Thyroid gland (tissue), 4 donors: ENCODE results near the gene COL20A1. TPM values are rescaled to one million over a fixed set of nuclear protein-coding genes. Genes with fewer than 3 reads are reported as not detected.
A peak's percentile ranks its signal among the peaks of the same experiment; 100 is the strongest.

Experiments used
- DNase-seq, 2 donors: peaks; one replicate each; pipeline ENCODE4 v3.0.0-alpha.2; 2019
- H3K27ac ChIP-seq, 3 donors: fragments of 200-600 bp; sonication (generic); 1 replicate in 2 of 3; 2 replicates in 1 of 3; pipeline ENCODE4 v1.5.1; 2016 to 2019; ENCODE audit warnings: mild to moderate bottlenecking in 1 of 3, moderate library complexity in 1 of 3
- H3K27me3 ChIP-seq: fragments of 200-600 bp; sonication (generic); one replicate; pipeline ENCODE4 v1.5.1; 2019
- H3K36me3 ChIP-seq, 2 donors: fragments of 200-600 bp; sonication (generic); one replicate each; pipeline ENCODE4 v1.5.1; 2016 to 2019
- H3K4me1 ChIP-seq, 2 donors: fragments of 200-600 bp; sonication (generic); one replicate each; pipeline ENCODE4 v1.5.1; 2017 to 2019
- H3K4me3 ChIP-seq, 3 donors: fragments of 200-600 bp; sonication (generic); replicated peaks in 1 of 3; 1 replicate in 2 of 3; 2 replicates in 1 of 3; pipeline ENCODE4 v1.5.1; 2016; ENCODE audit warnings: mild to moderate bottlenecking in 1 of 3
- H3K9me3 ChIP-seq: fragments of 200-600 bp; sonication (generic); one replicate; pipeline ENCODE4 v1.5.1; 2017
- CTCF ChIP-seq, 6 experiments: fragments of 200-600 bp in 3 of 6; fragments of 450-650 bp in 3 of 6; sonication (generic) in 3 of 6; IDR thresholded peaks; one replicate each; pipeline ENCODE4 v1.5.1; 2016 to 2019; ENCODE audit warnings: antibody characterized with exemption in 6 of 6, mild to moderate bottlenecking in 2 of 6, inconsistent platforms in 1 of 6, moderate library complexity in 1 of 6
- POLR2A ChIP-seq, 2 donors: fragments of 450-650 bp; IDR thresholded peaks; one replicate each; pipeline ENCODE4 v1.6.1; 2017; ENCODE audit warnings: antibody characterized with exemption in 2 of 2, mild to moderate bottlenecking in 2 of 2, moderate library complexity in 1 of 2
- WGBS, 2 donors: methylation state at CpG; one replicate each; pipeline ENCODE4 v1.1.5; 2017; 5-methylcytosine and 5-hydroxymethylcytosine counted together
- intact Hi-C: fragments of 100-400 bp; cut with DNase I; formaldehyde crosslinking; loops from one replicate; pipeline ENCODE4 v1.15.1; 2023
- total RNA-seq, 4 donors: library from RNA; depleted of rRNA; stranded (reverse); fragments of >200 nt; gene quantifications; one replicate each; pipeline ENCODE4 v1.2.3, GENCODE V29; 2016

The COL20A1 gene
- under 1 TPM in 1 of 4 donors, not detected in 3; 0.13 TPM for total RNA-seq

GRCh38 chr20:63292904-63293303 is at the start of gene COL20A1:
TSS of gene COL20A1 (plus strand) at chr20:63293186. CDS start at chr20:63295108, 1,922 bp downstream.
- intact Hi-C loops = no loop called here
- H3K27me3 ChIP-seq = no peaks in the 10 kb centered on the region

GRCh38 chr20:63243604-63244247 is 49.3 kb upstream of the COL20A1 start:
- H3K4me3 ChIP-seq = no peak overlapping the region
- no peak overlapping the region for H3K27ac ChIP-seq
- intact Hi-C loops = no loop called here
- peaks cover 50 to 58% of the 10 kb centered on the region in 2 donors for H3K4me1 ChIP-seq
- WGBS, 2 donors = 90 to 95% methylated on average over 17 to 20 of the region's 25 CpGs
- TF ChIP-seq POLR2A (IDR thresholded peaks at IDR 0.05) (no peak), CTCF (IDR thresholded peaks at IDR 0.05) (no peak)
- no peaks in the 10 kb centered on the region for H3K9me3 ChIP-seq
- H3K36me3 ChIP-seq = no peaks in the 10 kb centered on the region
- no peaks in the 10 kb centered on the region for H3K27me3 ChIP-seq
- no peak for DNase-seq

More at GRCh38 chr20:63292904-63293303, at the start of gene COL20A1:
- no peak within 1 kb of the TSS for H3K4me3 ChIP-seq
- TF ChIP-seq POLR2A (IDR thresholded peaks at IDR 0.05) (no peak), CTCF (IDR thresholded peaks at IDR 0.05) (no peak)
- no peaks in the 10 kb centered on the region for H3K4me1 ChIP-seq
- 26 to 54% methylated on average over 6 to 7 of the region's 7 CpGs for WGBS, 2 donors
- no peaks in the 10 kb centered on the region for H3K9me3 ChIP-seq
- H3K27ac ChIP-seq = no peak within 1 kb of the TSS
- DNase-seq = no peak
- H3K36me3 ChIP-seq = peaks cover under 1 to 11% of the 10 kb centered on the region in 2 donors

- intact Hi-C loops = no loop called here
- TF ChIP-seq POLR2A (IDR thresholded peaks at IDR 0.05) = no peak
- TF ChIP-seq CTCF (IDR thresholded peaks at IDR 0.05) = no peak
- Histone ChIP-seq H3K4me1 (peaks cover 56 to 65% of the 10 kb centered on the region in 2 donors), H3K36me3 (no peaks in the 10 kb centered on the region), H3K4me3 (no peak overlapping the region), H3K27me3 (no peaks in the 10 kb centered on the region), H3K27ac (no peak overlapping the region), H3K9me3 (no peaks in the 10 kb centered on the region)
- 94 to 97% methylated on average over 6 to 7 of the region's 10 CpGs for WGBS, 2 donors
- no peak for DNase-seq
These were observed 48.5 kb upstream of the COL20A1 start for GRCh38 chr20:63244468-63244867.

- no peaks in the 10 kb centered on the region for H3K27me3 ChIP-seq
- peak in 1 of 6 experiments; percentile 5 for TF ChIP-seq CTCF (IDR thresholded peaks at IDR 0.05)
- TF ChIP-seq POLR2A (IDR thresholded peaks at IDR 0.05) = no peak
- peak overlapping the region; percentile 38 to 66 (median 58) for H3K27ac ChIP-seq
- H3K4me1 ChIP-seq = peaks cover 42 to 60% of the 10 kb centered on the region in 2 donors
- intact Hi-C loops = no loop called here
- no peak overlapping the region for H3K4me3 ChIP-seq
- WGBS, 2 donors = 7 to 14% methylated on average over 7 to 17 of the region's 50 CpGs
- no peaks in the 10 kb centered on the region for H3K36me3 ChIP-seq
- H3K9me3 ChIP-seq = no peaks in the 10 kb centered on the region
- DNase-seq = peak; percentile 83 to 87
These were observed 46.3 kb upstream of the COL20A1 start for GRCh38 chr20:63246490-63247288.
